Activated effector memory CD4-positive, alpha-beta T cell treated with Interleukin-2 at 50 U/mL for 16 hours (primary cell): Measurements from ENCODE around the gene POTEF.
"Not testable (repeated sequence)": the region's sequence is repeated elsewhere in the genome, so short reads cannot be mapped to it uniquely, and the experiment has no call there.

Experiments
- DNase-seq: peaks from one replicate; pipeline ENCODE4 v3.0.0-alpha.2; 2020

POTEF gene

GRCh38 chr2:130129120-130129829 is at the start of gene POTEF:
POTEF (minus strand) TSS chr2:130129222; CDS start chr2:130120515, 8,707 bp downstream.
- not testable (repeated sequence) for DNase-seq

- not testable (repeated sequence) for DNase-seq
Observed at GRCh38 chr2:130174866-130175265, 45.8 kb upstream of the POTEF start.

- DNase-seq = no peak
Observed at GRCh38 chr2:130169896-130170295, 40.9 kb upstream of the POTEF start.

- DNase-seq = not testable (repeated sequence)
Observed at GRCh38 chr2:130169163-130169562, 40.1 kb upstream of the POTEF start.

GRCh38 chr2:130166611-130167010 is 37.6 kb upstream of the POTEF start:
- DNase-seq = not testable (repeated sequence)

- DNase-seq = no peak
Observed at GRCh38 chr2:130165293-130166016, 36.4 kb upstream of the POTEF start.

- DNase-seq = no peak
Observed at GRCh38 chr2:130162968-130163367, 33.9 kb upstream of the POTEF start.

GRCh38 chr2:130162486-130162885 is 33.5 kb upstream of the POTEF start:
- DNase-seq = not testable (repeated sequence)

- DNase-seq = not testable (repeated sequence)
Observed at GRCh38 chr2:130160838-130161705, 32.0 kb upstream of the POTEF start.

GRCh38 chr2:130160131-130160530 is 31.1 kb upstream of the POTEF start:
- DNase-seq = no peak

- not testable (repeated sequence) for DNase-seq
Observed at GRCh38 chr2:130159376-130159775, 30.4 kb upstream of the POTEF start.

GRCh38 chr2:130158631-130159030 is 29.6 kb upstream of the POTEF start:
- no peak for DNase-seq

GRCh38 chr2:130157825-130158514 is 28.9 kb upstream of the POTEF start:
- DNase-seq = not testable (repeated sequence)

- DNase-seq = not testable (repeated sequence)
Observed at GRCh38 chr2:130157354-130157753, 28.3 kb upstream of the POTEF start.

- no peak for DNase-seq
Observed at GRCh38 chr2:130156624-130157004, 27.6 kb upstream of the POTEF start.

GRCh38 chr2:130155956-130156623 is 27.1 kb upstream of the POTEF start:
- DNase-seq = not testable (repeated sequence)

GRCh38 chr2:130154773-130155765 is 26.0 kb upstream of the POTEF start:
- DNase-seq = no peak

- DNase-seq = not testable (repeated sequence)
Observed at GRCh38 chr2:130154423-130154770, 25.4 kb upstream of the POTEF start.

- not testable (repeated sequence) for DNase-seq
Observed at GRCh38 chr2:130153721-130154422, 24.9 kb upstream of the POTEF start.
